Measurements from ENCODE around the gene SCAMP4.

- TF ChIP-seq CTCF (IDR thresholded peaks at IDR 0.05; ENCODE audit: low read depth, low read length), result no peak
- TF ChIP-seq EZH2phosphoT487 (IDR thresholded peaks at IDR 0.05; ENCODE audit: low read depth), result no peak
Observed at GRCh38 chr19:1918975-1919374, 13.8 kb downstream of the SCAMP4 start.

Data from OCI-LY3 (cell line).